Adipocyte (in vitro differentiated cells): Measurements from ENCODE around the gene SULT2B1.
A peak's percentile ranks its signal among the peaks of the same experiment; 100 is the strongest.

Source experiments
- DNase-seq: peaks from one replicate; pipeline ENCODE4 v3.0.0-alpha.2; 2015; ENCODE audit warnings: low read depth
- H3K27me3 ChIP-seq: replicated peaks from 2 replicates; pipeline ENCODE4 v1.7.0; 2013; ENCODE audit warnings: mild to moderate bottlenecking, low read length, moderate library complexity; ENCODE audit not compliant: control insufficient read depth, insufficient read depth
- H3K36me3 ChIP-seq: 2 replicates; pipeline ENCODE4 v1.7.0; 2013; ENCODE audit warnings: low read length, mild to moderate bottlenecking, moderate library complexity; ENCODE audit not compliant: control insufficient read depth, insufficient read depth, severe bottlenecking
- H3K4me1 ChIP-seq: 2 replicates; pipeline ENCODE4 v1.7.0; 2013; ENCODE audit warnings: mild to moderate bottlenecking, low read length, moderate library complexity; ENCODE audit not compliant: control insufficient read depth, insufficient read depth
- H3K4me3 ChIP-seq: 2 replicates; pipeline ENCODE4 v1.7.0; 2013; ENCODE audit warnings: mild to moderate bottlenecking, low read length, moderate library complexity
- H3K9ac ChIP-seq: 2 replicates; pipeline ENCODE4 v1.7.0; 2013; ENCODE audit warnings: mild to moderate bottlenecking, low read length, moderate library complexity
- H3K9me3 ChIP-seq: 2 replicates; pipeline ENCODE4 v1.7.0; 2013; ENCODE audit warnings: mild to moderate bottlenecking, low read length, moderate library complexity; ENCODE audit not compliant: control insufficient read depth

The SULT2B1 gene

GRCh38 chr19:48634424-48635262 lies 82.7 kb downstream of the SULT2B1 start:
- H3K4me3 ChIP-seq = peak overlapping the region; percentile 79
- no peaks in the 10 kb centered on the region for H3K27me3 ChIP-seq
- peaks cover 47% of the 10 kb centered on the region for H3K4me1 ChIP-seq
- H3K9ac ChIP-seq = peak overlapping the region; percentile 82
- H3K36me3 ChIP-seq = no peaks in the 10 kb centered on the region
- DNase-seq = peak; percentile 93
- no peaks in the 10 kb centered on the region for H3K9me3 ChIP-seq

- Histone ChIP-seq H3K4me3 (peak overlapping the region; percentile 87), H3K9ac (peak overlapping the region; percentile 82), H3K9me3 (no peaks in the 10 kb centered on the region), H3K36me3 (no peaks in the 10 kb centered on the region), H3K27me3 (no peaks in the 10 kb centered on the region), H3K4me1 (peaks cover 47% of the 10 kb centered on the region)
- peak; percentile 61 for DNase-seq
Measured at GRCh38 chr19:48635263-48635965, 83.4 kb downstream of the SULT2B1 start.

- no peaks in the 10 kb centered on the region for H3K27me3 ChIP-seq
- peak overlapping the region; percentile 91 for H3K9ac ChIP-seq
- H3K9me3 ChIP-seq = no peaks in the 10 kb centered on the region
- H3K4me3 ChIP-seq = peak overlapping the region; percentile 87
- DNase-seq = peak; percentile 33
- peaks cover 47% of the 10 kb centered on the region for H3K4me1 ChIP-seq
- H3K36me3 ChIP-seq = no peaks in the 10 kb centered on the region
Measured at GRCh38 chr19:48635966-48636858, 84.2 kb downstream of the SULT2B1 start.

- Histone ChIP-seq H3K9me3 (no peaks in the 10 kb centered on the region), H3K9ac (peak within 1 kb of the TSS; percentile 91), H3K36me3 (no peaks in the 10 kb centered on the region), H3K4me1 (peaks cover 47% of the 10 kb centered on the region), H3K4me3 (peak within 1 kb of the TSS; percentile 87), H3K27me3 (no peaks in the 10 kb centered on the region)
- no peak for DNase-seq
Measured at GRCh38 chr19:48636859-48637448, 85.0 kb downstream of the SULT2B1 start, which contains the start of gene DBP. TSS of gene DBP (minus strand) at chr19:48637379. CDS start at chr19:48636994, 385 bp downstream.

DNA sequence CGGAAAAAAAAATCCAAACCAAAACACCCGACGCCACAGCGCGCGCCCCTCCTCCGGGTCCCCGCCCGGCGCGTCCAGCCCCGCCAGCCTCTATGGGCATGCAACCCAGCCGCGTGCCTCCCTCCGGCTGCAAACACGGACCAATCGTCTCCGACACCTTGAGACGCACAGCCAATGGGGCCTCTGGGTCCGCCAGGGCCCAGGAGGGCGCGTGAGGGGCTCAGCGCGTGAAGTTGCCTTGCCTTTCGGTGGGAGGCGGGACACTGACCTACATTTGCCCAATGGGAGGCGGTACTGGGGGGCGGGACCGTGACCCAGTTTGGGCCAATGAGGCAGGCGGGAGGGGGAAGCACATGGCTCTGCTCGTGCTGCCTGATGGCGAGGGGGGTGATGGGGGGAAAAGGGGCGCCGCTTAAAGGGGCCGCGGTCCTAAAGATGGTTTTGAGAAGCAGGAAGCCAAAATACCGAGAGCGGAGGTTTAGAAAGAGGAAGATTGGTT lies 85.5 kb downstream of the SULT2B1 start:
- Histone ChIP-seq H3K36me3 (no peaks in the 10 kb centered on the region), H3K4me3 (peak overlapping the region; percentile 87), H3K9me3 (no peaks in the 10 kb centered on the region), H3K4me1 (peaks cover 45% of the 10 kb centered on the region), H3K9ac (peak overlapping the region; percentile 91), H3K27me3 (no peaks in the 10 kb centered on the region)
- peak; percentile 99 for DNase-seq

- Histone ChIP-seq H3K4me3 (peak overlapping the region; percentile 87), H3K9me3 (no peaks in the 10 kb centered on the region), H3K36me3 (no peaks in the 10 kb centered on the region), H3K4me1 (peaks cover 38% of the 10 kb centered on the region), H3K27me3 (no peaks in the 10 kb centered on the region), H3K9ac (peak overlapping the region; percentile 91)
- peak; percentile 94 for DNase-seq
Measured at GRCh38 chr19:48637948-48638830, 86.2 kb downstream of the SULT2B1 start.

DNA sequence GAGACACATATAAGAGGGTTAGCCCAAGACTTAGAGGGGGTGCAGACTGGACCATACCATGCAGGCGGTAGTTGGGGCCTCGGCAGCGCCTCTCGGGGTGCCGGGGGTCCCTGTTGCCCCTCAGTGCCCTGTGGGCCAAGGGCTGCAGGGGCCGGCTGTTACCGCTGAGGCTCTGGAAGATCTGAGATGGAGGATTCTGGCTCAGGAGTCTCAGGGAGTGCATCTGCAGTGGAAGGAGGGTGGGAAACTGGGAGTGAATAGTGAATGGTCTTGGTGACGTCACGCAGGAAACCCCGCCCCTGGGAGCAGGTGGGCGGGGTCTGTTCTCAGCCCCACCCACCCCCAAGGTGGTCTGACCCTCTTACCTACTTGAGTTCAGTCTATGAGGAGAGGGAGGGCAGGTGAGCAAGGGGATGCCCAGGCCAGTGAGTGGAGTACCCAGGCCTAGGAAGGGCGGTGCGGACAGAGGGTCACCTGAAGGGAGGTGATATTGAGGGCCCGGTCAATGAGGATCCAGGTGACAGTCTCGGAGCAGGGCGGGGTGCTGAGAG lies 86.9 kb downstream of the SULT2B1 start:
- peak overlapping the region; percentile 91 for H3K9ac ChIP-seq
- H3K9me3 ChIP-seq = no peaks in the 10 kb centered on the region
- H3K4me1 ChIP-seq = peaks cover 31% of the 10 kb centered on the region
- H3K36me3 ChIP-seq = no peaks in the 10 kb centered on the region
- no peak for DNase-seq
- no peaks in the 10 kb centered on the region for H3K27me3 ChIP-seq
- peak overlapping the region; percentile 54 for H3K4me3 ChIP-seq

GRCh38 chr19:48639483-48640375 lies 87.8 kb downstream of the SULT2B1 start:
- no peak overlapping the region for H3K4me3 ChIP-seq
- H3K9ac ChIP-seq = no peak overlapping the region
- no peaks in the 10 kb centered on the region for H3K9me3 ChIP-seq
- DNase-seq = no peak
- peaks cover 25% of the 10 kb centered on the region for H3K4me1 ChIP-seq
- H3K27me3 ChIP-seq = no peaks in the 10 kb centered on the region
- H3K36me3 ChIP-seq = no peaks in the 10 kb centered on the region

- peaks cover 23% of the 10 kb centered on the region for H3K4me1 ChIP-seq
- peaks cover 7% of the 10 kb centered on the region for H3K27me3 ChIP-seq
- DNase-seq = no peak
- H3K36me3 ChIP-seq = no peaks in the 10 kb centered on the region
- no peak overlapping the region for H3K9ac ChIP-seq
- H3K9me3 ChIP-seq = no peaks in the 10 kb centered on the region
- no peak overlapping the region for H3K4me3 ChIP-seq
Measured at GRCh38 chr19:48641850-48642249, 89.9 kb downstream of the SULT2B1 start.
